GM18870 (cell line): Measurements from ENCODE around the gene GOLGA6D.
"Not testable (repeated sequence)": the region's sequence is repeated elsewhere in the genome, so short reads cannot be mapped to it uniquely, and the experiment has no call there.

ENCODE experiments used
- ATAC-seq: cut with Tn5 transposase; IDR thresholded peaks from one replicate; pipeline ENCODE4 v1.9.1; 2021; ENCODE audit warnings: moderate library complexity; ENCODE audit not compliant: unreplicated experiment

The GOLGA6D gene

GRCh38 chr15:75282572-75282971 lies at the start of gene GOLGA6D:
TSS of gene GOLGA6D (plus strand) at chr15:75282835. CDS start at chr15:75282876, 41 bp downstream.
- not testable (repeated sequence) for ATAC-seq

- ATAC-seq = no peak
These were observed 49.0 kb upstream of the GOLGA6D start for GRCh38 chr15:75233504-75234190.

- no peak for ATAC-seq
These were observed 48.3 kb upstream of the GOLGA6D start for GRCh38 chr15:75234191-75234810.

GRCh38 chr15:75235051-75235673 lies 47.5 kb upstream of the GOLGA6D start:
- ATAC-seq = no peak

- no peak for ATAC-seq
These were observed 46.6 kb upstream of the GOLGA6D start for GRCh38 chr15:75235760-75236729.

- no peak for ATAC-seq
These were observed 45.2 kb upstream of the GOLGA6D start for GRCh38 chr15:75237316-75237982.

GRCh38 chr15:75238150-75238549 lies 44.5 kb upstream of the GOLGA6D start:
- no peak for ATAC-seq

GRCh38 chr15:75245741-75246140 lies 36.9 kb upstream of the GOLGA6D start:
- ATAC-seq = not testable (repeated sequence)

GRCh38 chr15:75248991-75249390 lies 33.6 kb upstream of the GOLGA6D start:
- not testable (repeated sequence) for ATAC-seq

GRCh38 chr15:75249726-75250125 lies 32.9 kb upstream of the GOLGA6D start:
- no peak for ATAC-seq

GRCh38 chr15:75251343-75251742 lies 31.3 kb upstream of the GOLGA6D start:
- ATAC-seq = not testable (repeated sequence)

- not testable (repeated sequence) for ATAC-seq
These were observed 30.4 kb upstream of the GOLGA6D start for GRCh38 chr15:75252285-75252684.

- not testable (repeated sequence) for ATAC-seq
These were observed 24.6 kb upstream of the GOLGA6D start, which contains the start of gene GOLGA6C for GRCh38 chr15:75258034-75258433. TSS of gene GOLGA6C (plus strand) at chr15:75258334. CDS start at chr15:75258599, 265 bp downstream.

- not testable (repeated sequence) for ATAC-seq
These were observed 23.9 kb upstream of the GOLGA6D start for GRCh38 chr15:75258620-75259343.

- not testable (repeated sequence) for ATAC-seq
These were observed 22.8 kb upstream of the GOLGA6D start for GRCh38 chr15:75259873-75260272.

GRCh38 chr15:75273751-75274359 lies 8.8 kb upstream of the GOLGA6D start:
- not testable (repeated sequence) for ATAC-seq

GRCh38 chr15:75274509-75275107 lies 8.0 kb upstream of the GOLGA6D start:
- ATAC-seq = not testable (repeated sequence)

GRCh38 chr15:75275617-75276016 lies 7.0 kb upstream of the GOLGA6D start:
- not testable (repeated sequence) for ATAC-seq

GRCh38 chr15:75278497-75278896 lies 4.1 kb upstream of the GOLGA6D start:
- ATAC-seq = not testable (repeated sequence)
